NAMALWA (cell line): ENCODE data around the gene SLC30A3.
"Not testable (repeated sequence)": the region's sequence is repeated elsewhere in the genome, so short reads cannot be mapped to it uniquely, and the experiment has no call there.

Experiments used
- DNase-seq: peaks from one replicate; pipeline ENCODE4 v3.0.0-alpha.2; 2015; ENCODE audit warnings: low spot score

Gene SLC30A3

GRCh38 chr2:27284996-27285395 lies 22.1 kb upstream of the SLC30A3 start:
- no peak for DNase-seq

- no peak for DNase-seq
These were observed 20.0 kb upstream of the SLC30A3 start for GRCh38 chr2:27282892-27283291.

DNA sequence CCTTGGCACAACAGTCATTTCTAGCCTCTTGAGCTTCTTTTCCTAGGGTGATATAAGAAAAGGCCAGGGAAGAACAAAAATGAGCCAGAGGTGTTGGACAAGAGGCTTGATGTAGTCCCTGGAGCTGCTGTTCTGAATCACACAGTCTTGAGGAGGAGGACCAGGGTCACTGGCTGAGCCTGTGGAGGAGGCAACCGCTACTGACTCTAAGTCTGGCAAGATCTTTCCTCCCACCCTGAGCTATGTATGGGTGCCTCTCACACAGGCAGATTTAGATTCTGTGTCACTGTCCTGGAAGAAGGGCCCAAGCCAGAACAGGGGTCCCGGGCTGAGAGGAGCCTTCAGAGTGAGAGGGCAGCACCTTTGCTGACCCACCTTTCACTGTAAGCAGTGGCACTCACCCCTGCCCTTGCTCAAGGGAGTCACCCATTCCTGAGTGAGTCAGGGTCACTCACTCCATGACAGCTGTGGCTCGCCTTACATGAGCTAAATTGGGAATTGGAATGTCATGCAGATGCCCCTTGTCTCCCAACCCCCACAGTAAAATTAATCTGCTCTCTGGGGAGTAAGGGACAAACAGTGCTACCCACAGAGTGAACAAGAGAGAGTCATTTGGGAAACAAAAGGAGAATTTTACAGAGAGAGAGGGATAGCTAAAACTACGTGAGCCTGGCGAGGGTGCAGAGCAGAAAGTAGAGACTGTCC lies 19.2 kb upstream of the SLC30A3 start, which contains the start of gene TRIM54:
TRIM54 (plus strand) TSS at position 575 of the 705 bp plus-strand sequence. CDS start 303 bp downstream, outside the sequence.
- no peak for DNase-seq

DNA sequence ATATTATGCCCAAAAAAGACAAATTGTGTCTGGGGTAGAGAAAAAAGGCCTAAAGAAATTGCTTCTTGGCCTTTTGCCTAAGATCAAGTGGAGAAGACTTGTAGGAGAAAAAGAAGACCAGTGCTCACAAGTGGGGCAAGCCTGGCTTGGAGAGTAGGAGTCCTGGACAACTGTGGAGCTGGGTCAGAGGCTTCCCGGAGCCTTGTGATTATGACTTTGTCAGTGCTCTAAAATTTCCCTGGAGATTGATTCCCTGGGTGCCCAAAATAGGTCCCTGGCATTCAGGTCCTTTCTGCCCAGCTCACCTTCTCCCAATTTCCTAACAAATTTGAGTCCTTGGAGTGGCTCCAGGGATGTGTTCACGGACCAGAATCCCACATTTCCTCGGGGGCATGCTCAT lies 18.6 kb upstream of the SLC30A3 start:
- DNase-seq = no peak

- DNase-seq = no peak
These were observed 18.0 kb upstream of the SLC30A3 start for GRCh38 chr2:27280826-27281225.

- DNase-seq = no peak
These were observed 15.2 kb upstream of the SLC30A3 start for GRCh38 chr2:27278010-27278409.

- DNase-seq = no peak
These were observed 12.6 kb upstream of the SLC30A3 start, which contains the start of gene DNAJC5G for GRCh38 chr2:27275211-27276150. DNAJC5G (plus strand) TSS chr2:27275433; CDS start chr2:27276729, 1,296 bp downstream.

GRCh38 chr2:27272537-27273522 lies 10.0 kb upstream of the SLC30A3 start:
- DNase-seq = not testable (repeated sequence)

DNA sequence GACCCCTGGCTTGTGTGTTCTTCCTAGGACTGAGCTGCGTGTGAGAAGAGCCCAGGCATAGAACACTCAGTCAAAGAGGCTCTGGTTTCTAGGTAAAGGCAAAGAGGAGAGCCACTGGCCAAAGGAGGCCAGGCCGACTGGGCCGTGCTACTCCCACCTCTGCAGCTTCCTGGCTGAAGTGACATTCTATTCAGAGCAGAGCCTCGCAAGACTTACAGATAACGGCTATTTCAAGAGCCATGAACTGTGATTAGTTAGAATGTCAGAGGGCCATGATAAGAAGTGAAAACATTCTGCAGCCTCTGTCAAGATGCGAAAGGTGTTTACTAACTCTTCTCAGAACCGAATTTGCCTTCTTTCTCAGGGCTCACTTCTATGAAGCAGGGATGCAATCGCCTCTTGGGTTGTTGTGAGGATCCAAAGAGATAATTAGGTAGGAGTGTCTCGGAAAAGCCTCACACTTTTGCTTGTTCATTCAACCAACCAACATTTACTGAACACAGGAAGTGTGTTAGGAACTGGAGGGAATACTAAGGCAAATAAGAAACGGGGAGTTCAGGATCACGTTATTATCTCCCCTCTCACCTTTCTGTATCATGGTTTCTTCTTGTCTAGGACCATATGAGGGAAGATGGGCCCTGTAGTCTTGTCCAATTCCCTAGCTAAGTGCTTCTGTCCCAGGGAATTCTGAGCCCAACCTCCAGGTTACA lies 8.9 kb upstream of the SLC30A3 start:
- DNase-seq = no peak

- no peak for DNase-seq
These were observed 7.8 kb upstream of the SLC30A3 start for GRCh38 chr2:27270670-27271069.

DNA sequence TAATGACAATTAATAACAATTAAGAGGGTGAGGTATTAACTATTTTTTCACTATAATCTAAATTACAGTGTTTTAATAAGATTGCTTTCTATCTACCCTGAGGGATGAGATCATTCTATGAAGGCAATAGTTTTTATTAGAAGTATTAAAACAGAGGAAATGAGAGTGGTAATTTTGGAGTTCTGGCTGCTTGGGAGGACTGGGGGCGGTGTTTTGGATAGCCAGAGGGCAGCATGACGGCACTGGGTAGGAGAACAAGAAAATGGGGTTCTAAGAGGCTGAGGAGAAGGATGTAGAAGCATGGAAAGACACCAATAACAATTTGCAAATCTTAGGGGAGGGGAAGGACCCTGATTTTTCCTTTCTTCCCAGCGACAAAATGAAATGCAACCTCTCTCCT lies 7.3 kb upstream of the SLC30A3 start:
- no peak for DNase-seq

GRCh38 chr2:27268296-27268695 lies 5.4 kb upstream of the SLC30A3 start:
- DNase-seq = not testable (repeated sequence)

DNA sequence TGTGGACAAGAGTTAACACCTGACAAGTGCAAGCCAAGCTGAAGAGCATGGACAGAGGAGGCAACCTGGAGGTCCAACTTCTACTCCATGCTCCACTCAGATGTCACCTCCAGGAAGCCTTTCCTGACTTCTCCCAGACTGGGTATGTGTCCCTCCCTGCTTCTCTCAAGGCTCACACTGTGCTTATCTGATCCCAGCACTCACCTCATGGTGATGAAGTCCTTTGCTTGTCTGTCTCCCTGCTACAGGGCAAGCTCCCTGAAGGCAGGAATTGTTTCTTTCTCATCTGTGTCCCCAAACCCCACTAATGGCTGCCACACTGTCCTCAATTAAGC lies 2.7 kb upstream of the SLC30A3 start:
- no peak for DNase-seq

GRCh38 chr2:27264753-27265535 lies 2.1 kb upstream of the SLC30A3 start:
- peak; percentile 49 for DNase-seq

- no peak for DNase-seq
These were observed 1.5 kb upstream of the SLC30A3 start for GRCh38 chr2:27264253-27264752.

DNA sequence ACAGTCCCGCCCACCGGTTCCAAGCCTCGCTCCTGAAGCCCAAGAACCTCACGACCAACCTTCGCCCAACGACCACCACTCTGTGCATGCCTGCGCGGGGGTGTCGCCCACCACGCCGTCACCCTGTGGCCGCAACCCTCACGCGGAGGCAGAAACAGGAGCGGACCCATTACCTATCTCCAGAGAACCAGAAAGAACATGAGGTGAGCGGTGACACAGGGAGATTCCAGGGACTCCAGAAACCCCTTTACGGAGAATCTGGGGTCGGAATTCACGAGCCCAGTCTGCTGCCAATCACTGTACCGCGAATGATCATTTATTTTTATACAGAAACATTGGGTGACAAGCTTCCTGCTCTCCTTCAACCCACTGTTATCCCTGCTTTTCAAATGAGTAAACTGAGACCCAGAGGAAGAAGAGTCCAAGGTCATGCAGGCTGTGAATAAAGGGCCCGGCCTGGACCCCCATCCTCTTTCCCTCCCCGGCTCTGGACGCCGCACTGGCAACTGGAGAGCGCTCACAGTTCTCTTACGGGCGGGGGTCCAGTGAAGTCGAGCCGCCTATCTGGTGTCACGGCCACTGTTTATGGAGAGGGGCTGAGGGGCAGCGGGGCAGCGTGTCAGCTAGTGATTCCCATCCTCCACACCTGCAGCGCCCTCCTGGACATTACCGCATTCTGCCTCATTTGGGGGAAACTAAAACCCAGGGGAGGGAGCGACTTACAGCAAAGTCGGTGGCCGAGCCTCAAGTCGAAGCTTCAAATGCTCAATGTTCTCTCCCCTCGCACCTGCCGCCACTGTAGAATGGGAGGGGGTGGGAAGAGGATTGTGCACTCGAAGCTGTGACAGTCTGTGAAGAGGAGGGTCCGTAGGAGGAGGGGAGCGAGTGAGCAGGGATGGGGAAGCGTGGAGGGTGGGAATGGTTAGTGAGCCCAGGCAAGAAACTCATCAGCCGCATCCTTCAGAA lies 723 bp upstream of the SLC30A3 start:
- no peak for DNase-seq

DNA sequence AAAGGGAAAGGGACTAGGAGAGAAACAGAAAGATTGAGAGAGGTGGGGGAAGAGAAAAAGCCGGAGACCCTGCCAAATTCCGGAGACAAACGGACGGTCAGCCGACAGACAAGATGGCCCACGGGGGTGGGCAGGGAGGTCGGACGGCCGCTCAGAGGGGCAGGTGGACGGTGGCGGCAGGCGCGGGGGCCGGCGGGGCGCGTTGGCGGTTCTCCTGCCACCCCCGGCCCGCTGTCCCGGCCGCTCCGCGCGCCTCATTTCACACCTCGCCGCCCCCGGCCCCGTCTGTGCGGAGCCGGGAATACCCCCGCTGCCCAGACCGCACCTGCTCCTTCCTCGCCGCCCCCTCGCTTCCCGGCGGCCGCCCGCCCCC lies 935 bp downstream of the SLC30A3 start:
- no peak for DNase-seq

DNA sequence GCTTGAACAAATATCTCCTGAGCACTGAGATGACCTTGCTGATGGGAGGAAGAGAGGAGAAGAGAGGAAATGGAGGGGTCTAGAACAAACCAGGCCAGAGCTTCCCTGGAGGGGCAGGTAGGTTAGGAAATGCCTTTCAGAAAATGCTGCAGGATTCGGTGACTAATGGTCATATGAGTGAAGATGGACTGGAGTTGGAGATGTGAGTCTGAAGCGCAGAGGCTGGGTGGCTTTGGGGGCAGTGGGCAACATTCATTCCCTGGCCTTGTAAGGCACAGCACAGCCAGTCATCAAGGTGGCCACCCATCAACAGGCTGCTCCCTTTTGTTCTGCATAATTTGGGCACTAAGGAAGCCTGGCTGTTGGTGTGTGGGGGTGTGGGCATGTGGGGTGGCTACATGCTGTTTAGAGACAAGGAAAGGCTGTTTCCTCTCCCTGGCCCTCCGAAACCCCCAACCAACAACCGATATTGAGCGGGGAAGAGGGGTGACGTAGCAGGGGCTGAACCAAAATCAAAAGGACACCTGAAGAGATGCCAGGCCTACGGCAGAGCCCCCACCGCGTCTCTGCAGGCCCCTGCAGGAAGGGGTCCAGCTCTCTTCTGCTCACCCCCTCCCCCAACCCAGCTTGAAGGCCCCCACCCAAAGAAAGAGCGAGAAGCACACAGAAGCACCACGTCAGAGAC lies 1.5 kb downstream of the SLC30A3 start:
- no peak for DNase-seq
